Nephron progenitor cell (in vitro differentiated cells): ENCODE data around the gene AKAP5.
A peak's percentile ranks its signal among the peaks of the same experiment; 100 is the strongest.
"Not testable (repeated sequence)": the region's sequence is repeated elsewhere in the genome, so short reads cannot be mapped to it uniquely, and the experiment has no call there.

ENCODE experiments used
- DNase-seq: peaks from one replicate; pipeline ENCODE4 v3.0.0; 2021
- H3K27ac Mint-ChIP-seq: 2 replicates; pipeline ENCODE4 v1.8.0; 2021; ENCODE audit warnings: mild to moderate bottlenecking, moderate library complexity, mixed read lengths
- H3K27me3 Mint-ChIP-seq: 2 replicates; pipeline ENCODE4 v1.8.0; 2021; ENCODE audit warnings: mild to moderate bottlenecking, low read depth, mixed read lengths; ENCODE audit not compliant: poor library complexity
- H3K36me3 Mint-ChIP-seq: 2 replicates; pipeline ENCODE4 v1.8.0; 2021; ENCODE audit warnings: low read depth, mixed read lengths
- H3K4me1 Mint-ChIP-seq: 2 replicates; pipeline ENCODE4 v1.8.0; 2021; ENCODE audit warnings: mixed read lengths
- H3K4me3 Mint-ChIP-seq: 2 replicates; pipeline ENCODE4 v1.8.0; 2021; ENCODE audit warnings: mild to moderate bottlenecking, moderate library complexity, mixed read lengths
- H3K9me3 Mint-ChIP-seq: 2 replicates; pipeline ENCODE4 v1.8.0; 2021; ENCODE audit warnings: mild to moderate bottlenecking, moderate library complexity, mixed read lengths
- CTCF ChIP-seq: fragments of 200-600 bp; sonication (generic); IDR thresholded peaks from 2 replicates; pipeline ENCODE4 v1.5.0; 2021; ENCODE audit warnings: antibody characterized with exemption

Gene AKAP5

GRCh38 chr14:64509036-64509435, 43.7 kb downstream of the AKAP5 start:
- Mint-ChIP-seq H3K27me3 (no peaks in the 10 kb centered on the region), H3K4me1 (peaks cover 62% of the 10 kb centered on the region), H3K36me3 (peaks cover 4% of the 10 kb centered on the region), H3K4me3 (no peak overlapping the region), H3K27ac (peak overlapping the region; percentile 45), H3K9me3 (no peaks in the 10 kb centered on the region)
- DNase-seq = no peak
- TF ChIP-seq CTCF = no peak

DNA sequence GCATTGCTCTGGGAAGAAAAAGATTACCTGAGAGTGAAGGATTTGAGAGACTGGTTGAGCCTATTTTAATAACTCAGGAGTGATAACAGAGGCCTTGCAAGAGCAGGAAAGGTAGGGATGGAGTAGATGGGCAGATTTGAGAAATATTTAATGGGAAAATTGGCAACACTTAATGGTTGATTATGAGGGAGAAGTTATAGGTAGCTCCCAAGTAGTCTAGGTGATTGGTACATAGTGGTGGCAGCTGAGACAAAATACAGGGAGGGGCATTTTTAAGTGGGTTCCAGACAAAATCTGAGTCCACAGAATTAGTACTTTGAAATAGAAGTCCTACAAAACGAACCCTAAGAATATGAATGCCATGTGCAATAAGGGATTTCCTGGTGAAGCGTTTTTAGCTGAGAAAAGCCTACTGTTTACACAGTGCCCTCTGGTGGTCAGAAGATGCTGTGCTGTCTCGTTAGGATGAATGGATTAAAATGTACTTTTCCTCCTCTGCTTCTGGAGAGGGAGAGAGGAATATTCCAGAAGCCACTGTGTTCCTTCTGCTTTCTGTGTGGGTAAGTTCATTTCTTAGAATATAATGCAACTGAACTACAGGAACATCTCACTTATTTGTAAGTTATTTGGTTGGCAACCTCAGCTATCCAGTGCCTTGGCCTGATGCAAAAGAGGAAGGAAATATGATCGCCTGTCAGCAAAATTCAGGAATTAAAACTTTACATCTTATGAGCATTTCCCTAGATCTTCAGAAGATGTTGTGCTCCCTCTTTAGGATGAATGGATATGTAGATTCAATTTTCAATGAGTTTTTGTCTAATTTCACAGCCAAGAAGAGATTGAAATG, 45.7 kb downstream of the AKAP5 start:
- H3K4me3 Mint-ChIP-seq = no peak overlapping the region
- peak; percentile 67 for DNase-seq
- TF ChIP-seq CTCF = peak; percentile 94
- peaks cover 5% of the 10 kb centered on the region for H3K36me3 Mint-ChIP-seq
- no peaks in the 10 kb centered on the region for H3K9me3 Mint-ChIP-seq
- peaks cover 52% of the 10 kb centered on the region for H3K4me1 Mint-ChIP-seq
- H3K27ac Mint-ChIP-seq = no peak overlapping the region
- H3K27me3 Mint-ChIP-seq = no peaks in the 10 kb centered on the region

DNA sequence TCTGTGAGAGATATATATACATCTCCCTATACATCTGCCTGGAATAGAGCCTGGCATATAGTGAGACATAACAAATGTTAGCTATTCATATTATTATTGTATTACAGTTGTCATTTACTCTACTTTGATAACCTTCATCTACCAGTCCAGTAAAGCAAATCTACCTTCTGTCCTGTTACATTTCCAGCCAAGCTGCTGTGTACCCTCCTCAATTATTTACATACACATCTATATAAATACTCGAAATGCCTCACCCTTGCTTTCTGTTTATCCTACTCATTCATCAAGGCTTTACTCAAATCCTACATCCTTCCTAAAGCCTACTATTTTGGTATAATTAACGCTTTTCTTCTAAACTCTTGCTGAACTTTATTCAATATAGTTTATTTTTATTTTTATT, 48.0 kb downstream of the AKAP5 start:
- H3K4me3 Mint-ChIP-seq = no peak overlapping the region
- H3K36me3 Mint-ChIP-seq = peaks cover 5% of the 10 kb centered on the region
- DNase-seq = no peak
- H3K27ac Mint-ChIP-seq = no peak overlapping the region
- no peaks in the 10 kb centered on the region for H3K9me3 Mint-ChIP-seq
- H3K4me1 Mint-ChIP-seq = peaks cover 32% of the 10 kb centered on the region
- no peak for TF ChIP-seq CTCF
- H3K27me3 Mint-ChIP-seq = no peaks in the 10 kb centered on the region

GRCh38 chr14:64515053-64515452, 49.8 kb downstream of the AKAP5 start:
- Mint-ChIP-seq H3K27ac (no peak overlapping the region), H3K27me3 (no peaks in the 10 kb centered on the region), H3K4me3 (no peak overlapping the region), H3K36me3 (peaks cover 5% of the 10 kb centered on the region), H3K4me1 (peaks cover 16% of the 10 kb centered on the region), H3K9me3 (no peaks in the 10 kb centered on the region)
- DNase-seq = no peak
- TF ChIP-seq CTCF = no peak

- H3K9me3 Mint-ChIP-seq = no peaks in the 10 kb centered on the region
- no peaks in the 10 kb centered on the region for H3K27me3 Mint-ChIP-seq
- peaks cover 16% of the 10 kb centered on the region for H3K36me3 Mint-ChIP-seq
- DNase-seq = no peak
- H3K4me3 Mint-ChIP-seq = no peak overlapping the region
- no peak overlapping the region for H3K27ac Mint-ChIP-seq
- H3K4me1 Mint-ChIP-seq = no peaks in the 10 kb centered on the region
- TF ChIP-seq CTCF = no peak
These were observed 51.7 kb downstream of the AKAP5 start for GRCh38 chr14:64516969-64517368.

DNA sequence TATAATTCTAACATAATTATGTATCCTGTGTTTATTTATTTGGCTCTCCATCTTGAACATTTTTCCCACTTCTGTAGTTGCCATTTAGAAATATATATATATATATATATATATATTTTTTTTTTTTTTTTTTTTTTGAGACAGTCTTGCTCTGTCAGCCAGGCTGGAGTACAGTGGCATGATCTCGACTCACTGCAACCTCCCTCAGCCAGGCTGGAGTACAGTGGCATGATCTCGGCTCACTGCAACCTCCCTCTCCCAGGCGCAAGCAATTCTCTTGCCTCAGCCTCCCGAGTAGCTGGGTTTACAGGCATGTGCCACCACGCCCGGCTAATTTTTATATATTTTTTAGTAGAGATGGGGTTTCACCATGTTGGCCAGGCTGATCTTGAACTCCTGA, 52.4 kb downstream of the AKAP5 start:
- peaks cover 16% of the 10 kb centered on the region for H3K36me3 Mint-ChIP-seq
- H3K9me3 Mint-ChIP-seq, H3K27ac Mint-ChIP-seq, DNase-seq, H3K4me1 Mint-ChIP-seq, H3K27me3 Mint-ChIP-seq, H3K4me3 Mint-ChIP-seq: not testable (repeated sequence)
